ENCODE data around the gene PCNX4.

Gene PCNX4

DNA sequence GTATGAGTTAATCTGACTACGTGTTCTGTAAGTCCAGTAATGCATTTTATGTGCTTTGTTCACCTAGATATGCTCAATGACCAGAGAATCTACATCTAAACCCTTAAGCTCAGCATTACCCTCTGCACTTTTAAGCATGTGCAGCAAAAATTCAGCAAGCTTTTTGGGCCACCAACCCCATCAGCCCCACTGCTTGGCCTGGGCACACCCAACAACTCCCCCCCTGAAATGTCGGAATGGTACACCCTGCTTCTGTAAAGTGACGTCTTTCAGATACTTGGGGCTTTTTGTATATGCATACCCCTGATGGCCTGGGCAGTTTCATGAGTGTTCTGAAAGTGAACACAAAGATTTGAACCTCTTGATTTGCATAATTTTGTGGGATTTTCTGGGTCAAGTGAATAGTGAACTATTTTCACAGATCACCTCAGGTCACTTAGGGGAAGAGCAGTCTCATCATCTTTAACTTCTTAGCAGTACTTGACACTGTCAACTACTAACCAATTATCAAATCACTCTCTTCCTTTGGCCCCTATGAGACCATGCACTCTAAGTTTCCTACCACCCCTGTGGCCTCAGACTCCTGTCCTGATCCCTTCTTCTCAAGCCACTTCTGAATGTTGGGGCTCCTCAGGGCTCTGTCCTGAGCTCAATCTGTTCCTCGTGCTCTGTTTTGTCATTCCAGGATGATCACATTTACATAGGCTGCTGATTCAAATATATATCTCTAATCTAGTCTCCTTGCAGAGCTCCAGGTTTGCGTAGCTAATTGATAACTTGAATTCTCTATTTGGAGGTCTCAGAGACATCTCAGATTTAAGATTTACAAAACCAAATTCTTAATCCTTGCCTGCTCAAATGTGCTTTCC, 121.0 kb downstream of the PCNX4 start:
- no peak for DNase-seq

DNA sequence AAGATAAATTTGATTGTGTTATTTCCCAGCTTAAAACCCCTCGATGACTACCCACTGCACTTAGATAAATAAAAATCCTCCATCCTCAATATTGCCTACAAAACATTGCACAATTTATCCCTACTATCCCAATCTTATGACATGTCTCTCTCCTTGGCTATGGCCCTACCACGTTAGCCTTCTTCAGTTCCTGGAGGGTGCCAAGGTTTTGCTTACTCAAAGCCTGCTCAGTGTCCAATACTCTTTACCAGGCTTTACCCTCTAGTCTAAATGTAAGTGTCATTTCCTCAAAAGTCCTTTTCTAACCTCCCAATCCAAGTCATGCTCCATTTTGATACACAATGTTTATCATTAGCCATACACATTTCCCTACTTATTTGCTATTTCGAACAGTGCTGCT, 122.3 kb downstream of the PCNX4 start:
- DNase-seq: no peak

DNA sequence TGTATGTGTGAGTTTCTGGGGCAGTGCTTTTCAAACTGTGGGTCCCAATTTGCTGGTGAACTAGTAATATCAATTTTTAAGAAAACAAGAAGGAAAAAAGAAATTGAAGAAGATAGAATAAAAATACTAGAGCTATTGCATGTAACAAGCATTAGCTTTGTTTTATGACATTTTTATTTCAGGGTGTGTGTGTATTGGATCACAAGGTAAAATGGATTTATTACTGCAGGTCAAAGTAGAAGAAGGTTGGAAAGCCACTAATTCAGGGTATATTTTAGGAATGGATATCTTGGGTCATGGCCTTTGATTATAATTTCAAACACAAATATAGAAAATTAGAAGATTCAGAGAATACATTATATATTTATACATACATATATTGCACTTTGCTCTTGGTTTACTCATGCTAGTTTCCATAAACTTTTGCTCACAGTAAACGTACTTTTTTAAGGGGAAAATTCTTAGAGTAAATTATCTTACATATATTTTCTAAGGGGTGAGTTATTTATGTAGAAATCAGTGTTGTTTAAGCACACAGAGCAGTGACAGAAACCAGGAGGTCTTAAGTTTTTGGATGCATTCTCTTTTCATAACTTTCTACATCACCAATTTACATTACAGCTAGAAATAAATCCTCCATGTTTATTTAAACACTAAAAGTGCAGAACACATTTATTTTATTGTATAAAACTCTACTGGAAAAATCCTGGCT, 122.8 kb downstream of the PCNX4 start:
- no peak for DNase-seq

DNA sequence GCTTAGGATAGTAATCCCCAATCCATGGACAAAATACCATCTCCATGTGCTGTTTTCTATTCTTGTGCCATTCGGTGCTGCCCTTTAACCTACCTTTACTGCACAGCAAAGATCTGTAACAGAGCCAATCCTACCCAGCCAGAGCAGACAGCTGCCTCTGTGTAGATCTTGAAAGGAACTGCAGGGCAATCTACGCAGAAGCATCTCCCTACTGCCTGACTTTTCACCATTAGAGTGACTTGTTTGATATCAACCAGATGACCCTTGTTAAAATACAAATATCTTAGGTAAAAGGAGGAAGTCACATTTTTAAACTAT, 123.4 kb downstream of the PCNX4 start:
- no peak for DNase-seq

DNA sequence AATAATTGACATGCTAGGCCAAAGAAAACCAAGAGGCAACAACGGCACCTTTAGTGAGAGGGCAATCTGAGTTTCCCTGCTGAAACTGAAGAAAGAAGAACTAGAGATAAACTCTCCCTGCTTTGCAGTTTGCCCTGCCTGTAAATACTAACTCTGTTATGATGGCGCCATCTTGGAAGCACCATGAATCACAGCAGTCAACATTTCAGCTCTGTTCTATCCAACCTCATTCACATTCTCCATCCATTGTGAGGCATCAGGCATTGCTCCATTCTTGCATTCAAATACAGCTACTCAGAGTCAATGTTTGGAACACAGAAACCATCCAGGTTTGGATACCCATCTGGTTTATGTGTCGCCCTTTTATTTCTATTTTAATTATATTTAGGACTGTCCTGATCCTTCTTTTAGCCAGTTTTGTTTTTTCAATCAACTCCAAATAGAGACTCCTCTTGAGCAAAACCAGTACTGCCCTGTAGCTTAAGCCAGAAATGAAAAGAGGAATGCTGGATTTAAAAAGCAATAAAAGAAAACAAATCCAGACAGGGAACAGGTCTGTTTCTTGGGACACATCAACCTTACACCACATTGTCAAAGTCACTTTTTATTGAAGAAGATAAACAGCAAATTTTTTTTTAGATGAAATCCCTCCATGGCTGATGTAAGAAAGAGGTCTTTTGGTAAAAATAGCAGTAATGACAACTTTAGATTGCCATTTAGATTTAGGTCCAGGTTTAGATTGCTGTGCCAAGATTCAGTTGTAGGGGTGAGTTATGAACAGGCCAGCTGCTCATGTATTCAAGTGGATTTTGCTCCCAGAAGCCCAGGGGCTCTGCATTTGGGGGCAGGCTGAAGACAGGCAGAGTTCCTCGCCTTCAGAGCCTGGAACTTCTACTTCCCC, 124.0 kb downstream of the PCNX4 start:
- no peak for DNase-seq

DNA sequence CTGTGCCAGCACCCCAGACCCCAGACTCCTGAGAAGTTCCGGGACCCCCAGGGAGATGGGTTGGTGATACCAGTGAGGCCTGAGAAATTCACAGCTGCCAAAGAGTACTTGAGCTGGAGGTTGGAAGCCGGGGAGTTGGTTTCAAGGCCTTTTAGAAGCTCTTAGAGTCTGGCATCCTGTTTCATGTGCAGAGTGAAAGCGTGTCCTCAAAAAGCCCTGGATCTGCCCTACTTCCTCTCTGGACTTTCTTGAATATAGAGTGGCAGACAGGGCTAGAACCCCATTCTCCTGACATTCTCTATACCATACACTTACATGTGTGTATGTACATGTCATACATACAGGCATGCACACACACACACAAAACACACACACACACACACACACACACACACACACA, 126.0 kb downstream of the PCNX4 start:
- no peak for DNase-seq

All from stimulated activated CD4-positive, alpha-beta T cell treated with anti-CD3 and anti-CD28 coated beads, Interleukin-4, amount 100 ng/mL, for 24 hours (primary cell).